H1 (cell line): Measurements from ENCODE around the gene CAPZA2. TPM values are rescaled to one million over a fixed set of nuclear protein-coding genes. Genes with fewer than 3 reads are reported as not detected.
A peak's percentile ranks its signal among the peaks of the same experiment; 100 is the strongest.

ENCODE experiments used
- CTCF ChIA-PET: fragments of 300-600 bp; sonication (Branson Sonifier 250); formaldehyde crosslinking; loops from one replicate; lab custom pipeline; 2021; ENCODE audit not compliant: partially characterized antibody; lab: Charles Lee
- POLR2A ChIA-PET: fragments of 300-600 bp; sonication (Branson Sonifier 250); formaldehyde crosslinking; loops from one replicate; lab custom pipeline; 2021; ENCODE audit warnings: inconsistent platforms; ENCODE audit not compliant: partially characterized antibody; lab: Charles Lee
- DNase-seq, 2 experiments: peaks; one replicate each; pipeline versions ENCODE4 v3.0.0 to v3.0.0-alpha.2; 2010 to 2022; ENCODE audit warnings: low spot score in 2 of 2, low read depth in 1 of 2, mixed read lengths in 1 of 2
- FAIRE-seq: peaks from 2 replicates; lab custom pipeline; 2011; peaks lifted over from hg19 to GRCh38; lab: Jason Lieb, UNC
- H2AFZ ChIP-seq: 2 replicates; pipeline ENCODE4 v1.8.1; 2012; ENCODE audit warnings: low read length, inconsistent platforms
- H2AK5ac ChIP-seq: 2 replicates; pipeline ENCODE4 v1.6.1; 2013; ENCODE audit warnings: low read depth, low read length
- H2BK120ac ChIP-seq: replicated peaks from 2 replicates; pipeline ENCODE3; 2013; ENCODE audit warnings: low read depth, low read length, inconsistent platforms
- H2BK12ac ChIP-seq: 2 replicates; pipeline ENCODE4 v1.6.1; 2013; ENCODE audit warnings: low read depth, low read length
- H2BK15ac ChIP-seq: 2 replicates; pipeline ENCODE4 v1.6.1; 2013; ENCODE audit warnings: low read length
- H2BK20ac ChIP-seq: 2 replicates; pipeline ENCODE4 v1.6.1; 2013; ENCODE audit warnings: low read length
- H2BK5ac ChIP-seq: 2 replicates; pipeline ENCODE4 v1.6.1; 2013; ENCODE audit warnings: low read depth, low read length
- H3K14ac ChIP-seq: 2 replicates; pipeline ENCODE4 v1.6.1; 2013; ENCODE audit warnings: inconsistent platforms; ENCODE audit not compliant: insufficient read length
- H3K18ac ChIP-seq: 2 replicates; pipeline ENCODE4 v1.6.1; 2013; ENCODE audit warnings: low read length; ENCODE audit errors: extremely low read depth
- H3K23ac ChIP-seq: 2 replicates; pipeline ENCODE4 v1.6.1; 2013; ENCODE audit warnings: inconsistent platforms; ENCODE audit not compliant: insufficient read length
- H3K23me2 ChIP-seq: 2 replicates; pipeline ENCODE4 v1.6.1; 2013; ENCODE audit warnings: low read depth, low read length
- H3K27ac ChIP-seq: 2 replicates; pipeline ENCODE4 v1.6.1; 2011; ENCODE audit warnings: low read depth, low read length, inconsistent platforms
- H3K27me3 ChIP-seq, 4 experiments: replicated peaks in 1 of 4; 1 replicate in 1 of 4; 2 replicates in 3 of 4; pipeline versions ENCODE4 v1.6.1 to v1.8.1; 2011 to 2013; ENCODE audit warnings: low read length in 3 of 4, mild to moderate bottlenecking in 3 of 4, inconsistent platforms in 2 of 4, mixed read lengths in 2 of 4, moderate library complexity in 1 of 4; ENCODE audit not compliant: control insufficient read depth in 3 of 4, insufficient read depth in 3 of 4; ENCODE audit errors: extremely low read depth in 1 of 4
- H3K36me3 ChIP-seq, 4 experiments: 2 replicates each; pipeline versions ENCODE4 v1.6.1 to v1.8.1; 2011 to 2013; ENCODE audit warnings: mild to moderate bottlenecking in 4 of 4, low read length in 3 of 4, moderate library complexity in 2 of 4, control low read depth in 1 of 4, inconsistent platforms in 1 of 4; ENCODE audit not compliant: insufficient read depth in 4 of 4, control insufficient read depth in 2 of 4
- H3K4ac ChIP-seq: replicated peaks from 2 replicates; pipeline ENCODE3; 2013; ENCODE audit warnings: low read length, low read depth, mixed read lengths, inconsistent platforms; ENCODE audit not compliant: insufficient read length
- H3K4me1 ChIP-seq, 4 experiments: replicated peaks in 1 of 4; 1 replicate in 1 of 4; 2 replicates in 3 of 4; pipeline versions ENCODE4 v1.6.1 to v1.8.1; 2011 to 2013; ENCODE audit warnings: low read length in 3 of 4, inconsistent platforms in 2 of 4, mixed read lengths in 1 of 4; ENCODE audit not compliant: insufficient read depth in 4 of 4, control insufficient read depth in 3 of 4
- H3K4me2 ChIP-seq, 2 experiments: 2 replicates each; pipeline versions ENCODE4 v1.6.1 to v1.8.1; 2011 to 2013; ENCODE audit warnings: low read depth in 2 of 2, low read length in 2 of 2, control low read depth in 1 of 2, inconsistent platforms in 1 of 2, mild to moderate bottlenecking in 1 of 2; ENCODE audit not compliant: insufficient read depth in 1 of 2
- H3K4me3 ChIP-seq, 4 experiments: fragments of 200-600, 300-600 bp in 1 of 4; sonication (generic), shearing (Covaris generic), sonication (Bioruptor Twin) in 1 of 4; 2 replicates each; pipeline versions ENCODE4 v1.5.1 to v1.8.1; 2011 to 2016; ENCODE audit warnings: low read length in 4 of 4, low read depth in 3 of 4, control low read depth in 2 of 4, inconsistent platforms in 2 of 4, mild to moderate bottlenecking in 2 of 4, mixed read lengths in 1 of 4, moderate library complexity in 1 of 4; ENCODE audit not compliant: insufficient read depth in 2 of 4; ENCODE audit errors: extremely low read depth in 1 of 4
- H3K56ac ChIP-seq: replicated peaks from 2 replicates; pipeline ENCODE3; 2013; ENCODE audit warnings: low read depth, mild to moderate bottlenecking, mixed read lengths, low read length, inconsistent platforms; ENCODE audit not compliant: insufficient read length
- H3K79me1 ChIP-seq: 2 replicates; pipeline ENCODE4 v1.6.1; 2013; ENCODE audit warnings: low read depth, low read length, control low read depth
- H3K79me2 ChIP-seq, 2 experiments: 2 replicates each; pipeline versions ENCODE4 v1.6.1 to v1.8.1; 2012 to 2013; ENCODE audit warnings: low read length in 2 of 2, mild to moderate bottlenecking in 2 of 2, inconsistent platforms in 1 of 2; ENCODE audit not compliant: insufficient read depth in 2 of 2, control insufficient read depth in 1 of 2
- H3K9ac ChIP-seq, 4 experiments: replicated peaks in 1 of 4; 1 replicate in 1 of 4; 2 replicates in 3 of 4; pipeline versions ENCODE4 v1.6.1 to v1.8.1; 2011 to 2013; ENCODE audit warnings: low read depth in 3 of 4, low read length in 3 of 4, control low read depth in 2 of 4, mild to moderate bottlenecking in 2 of 4, moderate library complexity in 2 of 4, inconsistent platforms in 1 of 4; ENCODE audit errors: extremely low read depth in 1 of 4
- H3K9me3 ChIP-seq, 2 experiments: 2 replicates each; pipeline versions ENCODE4 v1.6.1 to v1.8.1; 2012 to 2013; ENCODE audit warnings: mild to moderate bottlenecking in 2 of 2, moderate library complexity in 2 of 2, control low read depth in 1 of 2, inconsistent platforms in 1 of 2, low read depth in 1 of 2, low read length in 1 of 2, mixed read lengths in 1 of 2; ENCODE audit not compliant: insufficient read depth in 2 of 2
- H4K20me1 ChIP-seq, 2 experiments: replicated peaks in 1 of 2; 2 replicates each; pipeline versions ENCODE3 to v1.8.1; 2011 to 2013; ENCODE audit warnings: inconsistent platforms in 2 of 2, low read length in 2 of 2, mild to moderate bottlenecking in 1 of 2; ENCODE audit not compliant: insufficient read depth in 2 of 2, control insufficient read depth in 1 of 2
- H4K5ac ChIP-seq: 2 replicates; pipeline ENCODE4 v1.6.1; 2013; ENCODE audit warnings: low read length, low read depth, mixed read lengths, inconsistent platforms; ENCODE audit not compliant: insufficient read length
- H4K8ac ChIP-seq: 2 replicates; pipeline ENCODE4 v1.8.0; 2013; ENCODE audit warnings: mild to moderate bottlenecking, moderate library complexity, low read length, inconsistent platforms; ENCODE audit not compliant: insufficient read depth; ENCODE audit errors: extremely low read depth
- H4K91ac ChIP-seq: replicated peaks from 2 replicates; pipeline ENCODE3; 2013; ENCODE audit warnings: low read length, mixed read lengths, inconsistent platforms; ENCODE audit not compliant: insufficient read length
- ATF3 ChIP-seq: IDR thresholded peaks from 2 replicates; pipeline ENCODE4 v1.6.1; 2011; ENCODE audit warnings: low read depth, mild to moderate bottlenecking, low read length; ENCODE audit not compliant: insufficient read depth
- BCL11A ChIP-seq, 2 experiments: IDR thresholded peaks; one replicate each; pipeline ENCODE4 v1.6.1; 2011; ENCODE audit warnings: low read depth in 2 of 2, low read length in 2 of 2, mild to moderate bottlenecking in 2 of 2
- CEBPB ChIP-seq: IDR thresholded peaks from 2 replicates; pipeline ENCODE4 v1.6.1; 2012; ENCODE audit warnings: low read depth, low read length
- CHD1 ChIP-seq: IDR thresholded peaks from 2 replicates; pipeline ENCODE4 v1.6.1; 2012; ENCODE audit warnings: low read depth, low read length, improper control_type of control experiment
- CREB1 ChIP-seq: IDR thresholded peaks from 2 replicates; pipeline ENCODE4 v1.6.1; 2012; ENCODE audit warnings: inconsistent platforms
- E2F6 ChIP-seq: IDR thresholded peaks from 2 replicates; pipeline ENCODE4 v1.6.1; 2012; ENCODE audit warnings: inconsistent platforms
- GABPA ChIP-seq: IDR thresholded peaks from 2 replicates; pipeline ENCODE4 v1.6.1; 2011; ENCODE audit warnings: mild to moderate bottlenecking, low read length, moderate library complexity, borderline replicate concordance; ENCODE audit not compliant: insufficient read depth
- GTF2F1 ChIP-seq: IDR thresholded peaks from 2 replicates; pipeline ENCODE4 v1.6.1; 2012; ENCODE audit warnings: low read depth, low read length, improper control_type of control experiment, borderline replicate concordance
- KDM5A ChIP-seq: fragments of 200-600 bp; IDR thresholded peaks from 2 replicates; pipeline ENCODE4 v1.7.1; 2012; ENCODE audit warnings: mild to moderate bottlenecking, low read length, inconsistent platforms, mixed read lengths
- NRF1 ChIP-seq: IDR thresholded peaks from 2 replicates; pipeline ENCODE4 v1.6.1; 2011; ENCODE audit warnings: mild to moderate bottlenecking, low read depth, low read length, improper control_type of control experiment
- TAF1 ChIP-seq: IDR thresholded peaks from 2 replicates; pipeline ENCODE4 v1.6.1; 2011; ENCODE audit warnings: mild to moderate bottlenecking, low read depth, low read length
- TCF12 ChIP-seq: IDR thresholded peaks from 2 replicates; pipeline ENCODE4 v1.6.1; 2011; ENCODE audit warnings: low read depth, mild to moderate bottlenecking, low read length
- YY1 ChIP-seq: IDR thresholded peaks from 2 replicates; pipeline ENCODE4 v1.6.1; 2011; ENCODE audit warnings: low read depth, mild to moderate bottlenecking, low read length
- WGBS, 2 experiments: shearing (Covaris generic) in 1 of 2; methylation state at CpG; one replicate each; pipeline versions ENCODE4 v1.1.6 to v1.1.7; 2013 to 2015; ENCODE audit warnings: low lambda C conversion rate in 2 of 2, mixed read lengths in 2 of 2, inconsistent platforms in 1 of 2, low coverage in 1 of 2, missing lambda C conversion rate in 1 of 2; ENCODE audit not compliant: insufficient replicate concordance in 2 of 2, insufficient coverage in 1 of 2, insufficient read length in 1 of 2; ENCODE audit errors: extremely low coverage in 1 of 2, missing lambda C conversion rate in 1 of 2; 5-methylcytosine and 5-hydroxymethylcytosine counted together
- polyA plus RNA-seq, 7 experiments: library from polyadenylated mRNA; depleted of rRNA in 3 of 7; stranded (reverse) in 5 of 7; unstranded in 2 of 7; fragments of >200 nt in 5 of 7; fragments of 200-250 nt in 2 of 7; gene quantifications; 1 replicate in 5 of 7; 2 replicates in 1 of 7; 4 replicates in 1 of 7; pipeline versions ENCODE4 v1.2.1 to v1.2.3, GENCODE V29; 2011 to 2013; ENCODE audit warnings: missing spikeins in 2 of 7, mixed read lengths in 2 of 7
- total RNA-seq: library from RNA; stranded (reverse); fragmentation: NEBNext Ultra II Directional; extraction: Animal tissue kit (Norgen Biotek cat#: 25700); gene quantifications from 2 replicates; pipeline ENCODE4 v1.2.1, GENCODE V29; 2021

Gene CAPZA2
- total and polyA plus RNA-seq, 2 of the 8 experiments (the other 6 are each of a cell fraction or from before 2014, with no cell fraction given), result 33.2 to 145 TPM

- POLR2A ChIA-PET, result interaction anchor here (1.4 to 2.1 kb wide), 2 partner anchors 8 to 12 kb away, joined by 3 to 7 read pairs; no protein-coding TSS in a partner anchor
- H2BK12ac ChIP-seq, result no peak overlapping the region
- no peak overlapping the region for H2BK120ac ChIP-seq
- TF ChIP-seq ATF3, result no peak
- no peak for TF ChIP-seq KDM5A
- TF ChIP-seq CHD1, result no peak
- no peak for TF ChIP-seq CREB1
- TF ChIP-seq E2F6, result no peak
- TF ChIP-seq YY1, result no peak
- no peak for TF ChIP-seq CEBPB
- no peak for TF ChIP-seq GABPA
- no peak for TF ChIP-seq TCF12
- TF ChIP-seq BCL11A (IDR thresholded peaks at IDR 0.05; ENCODE audit: low read depth in 2 of 2, low read length in 2 of 2), result no peak
- no peak for TF ChIP-seq GTF2F1
- TF ChIP-seq NRF1, result no peak
- no peak for TF ChIP-seq TAF1
- 82% methylated on average over 4 of the region's 4 CpGs; no CpG with 5 or more reads in 1 of the 2 experiments for WGBS, 2 experiments
- peak overlapping the region; percentile 86; the same call in 1 of the 2 replicates for H2AFZ ChIP-seq
- H4K5ac ChIP-seq, result no peak overlapping the region
- H3K4me2 ChIP-seq, result peak overlapping the region; percentile 55 to 83; a peak in 2 of 4 replicates
- CTCF ChIA-PET, result interaction anchor here (0.8 to 1.2 kb wide), 4 partner anchors 8 to 150 kb away, joined by 3 to 5 read pairs (median 4); no protein-coding TSS in a partner anchor
- no peak overlapping the region for H3K14ac ChIP-seq
- DNase-seq (no peak), FAIRE-seq (no peak)
- H4K8ac ChIP-seq, result no peak overlapping the region
- no peak overlapping the region for H3K4ac ChIP-seq
- H3K56ac ChIP-seq, result no peak overlapping the region
- no peak overlapping the region for H4K91ac ChIP-seq
- H3K23me2 ChIP-seq, result no peaks in the 10 kb centered on the region
- H3K27me3 ChIP-seq, result no peaks in the 10 kb centered on the region
- no peak overlapping the region for H2AK5ac ChIP-seq
- peaks cover 19 to 38% of the 10 kb centered on the region in 2 experiments for H3K79me2 ChIP-seq
- H3K23ac ChIP-seq, result no peak overlapping the region
- peak overlapping the region in 1 of 4 experiments; percentile 80; a peak in 1 of 8 replicates for H3K4me3 ChIP-seq
- H3K9ac ChIP-seq, result no peak overlapping the region
- no peak overlapping the region for H2BK20ac ChIP-seq
- no peaks in the 10 kb centered on the region for H3K9me3 ChIP-seq
- H3K36me3 ChIP-seq, result no peaks in the 10 kb centered on the region
- no peak overlapping the region for H3K18ac ChIP-seq
- peaks cover 0 to 4% of the 10 kb centered on the region in 2 experiments for H4K20me1 ChIP-seq
- peaks cover 0 to 7% (median 4%) of the 10 kb centered on the region in 4 experiments; a peak in 6 of 7 replicates for H3K4me1 ChIP-seq
- no peaks in the 10 kb centered on the region; the same call in 1 of the 2 replicates for H3K79me1 ChIP-seq
- H3K27ac ChIP-seq, result no peak overlapping the region
- no peak overlapping the region for H2BK5ac ChIP-seq
- no peak overlapping the region for H2BK15ac ChIP-seq
These were observed 670 bp upstream of the CAPZA2 start for GRCh38 chr7:116861717-116862116.
